HepG2 (cell line): ENCODE data around the gene WDR54. TPM values are rescaled to one million over a fixed set of nuclear protein-coding genes. Genes with fewer than 3 reads are reported as not detected.

Experiments used
- GABPB1 ChIP-seq: IDR thresholded peaks from 2 replicates; pipeline ENCODE4 v1.6.1; 2016; ENCODE audit warnings: mild to moderate bottlenecking, missing genetic modification reagents, moderate library complexity, missing compliant biosample characterization
- IRX3 ChIP-seq: sonication (generic); formaldehyde crosslinking; IDR thresholded peaks from 2 replicates; pipeline ENCODE4 v1.8.1; 2023; ENCODE audit warnings: mild to moderate bottlenecking, low read depth, missing genetic modification reagents, borderline replicate concordance
- RCOR2 ChIP-seq: IDR thresholded peaks from 2 replicates; pipeline ENCODE4 v1.6.1; 2016; ENCODE audit warnings: missing biosample characterization, missing genetic modification reagents
- SIN3A ChIP-seq: IDR thresholded peaks from 2 replicates; pipeline ENCODE4 v1.6.1; 2011; ENCODE audit warnings: low read depth, mild to moderate bottlenecking, control low read depth, low read length, borderline replicate concordance
- SMAD3 ChIP-seq: sonication (generic); formaldehyde crosslinking; IDR thresholded peaks from 2 replicates; pipeline ENCODE4 v1.4.0; 2020; ENCODE audit warnings: missing genetic modification reagents
- SP1 ChIP-seq, 2 experiments: fragments of 450-650 bp in 1 of 2; sonication (generic) in 1 of 2; formaldehyde crosslinking in 1 of 2; IDR thresholded peaks; 2 replicates each; pipeline versions ENCODE4 v1.4.0 to v1.6.1; 2016 to 2020; ENCODE audit warnings: missing genetic modification reagents in 1 of 2
- ZMYM3 ChIP-seq: sonication (generic); formaldehyde crosslinking; IDR thresholded peaks from 2 replicates; pipeline ENCODE4 v1.5.1; 2020; ENCODE audit warnings: mild to moderate bottlenecking, missing genetic modification reagents
- ZNF34 ChIP-seq: sonication (generic); formaldehyde crosslinking; IDR thresholded peaks from 2 replicates; pipeline ENCODE4 v1.4.0; 2020; ENCODE audit warnings: mild to moderate bottlenecking, missing genetic modification reagents, borderline replicate concordance
- ZNF879 ChIP-seq: sonication (generic); formaldehyde crosslinking; IDR thresholded peaks from 2 replicates; pipeline ENCODE4 v1.8.1; 2023; ENCODE audit warnings: missing genetic modification reagents
- polyA plus RNA-seq, 8 experiments: library from polyadenylated mRNA; depleted of rRNA in 3 of 8; stranded (reverse) in 7 of 8; unstranded in 1 of 8; fragments of >200 nt; fragmentation: Illumina TruSeq in 4 of 8; extraction: Trizol in 4 of 8; gene quantifications; 2 replicates each; pipeline versions ENCODE4 v1.2.1 to v1.2.3, GENCODE V29; 2011 to 2016; ENCODE audit warnings: low read depth in 4 of 8, missing spikeins in 1 of 8, mixed read lengths in 1 of 8; ENCODE audit not compliant: insufficient read depth in 1 of 8
- total RNA-seq, 5 experiments: library from RNA; depleted of rRNA; stranded (reverse); fragments of >200 nt; fragmentation: Illumina TruSeq; extraction: Trizol; gene quantifications; 2 replicates each; pipeline ENCODE4 v1.2.3, GENCODE V29; 2016; ENCODE audit warnings: low read depth in 1 of 5
- TF ChIP-seq, protein P1 (sequence below): sonication (generic); formaldehyde crosslinking; IDR thresholded peaks from 2 replicates; pipeline ENCODE4 v1.4.0; 2020; ENCODE audit warnings: missing genetic modification reagents
- TF ChIP-seq, protein P2 (sequence below): sonication (generic); formaldehyde crosslinking; IDR thresholded peaks from 2 replicates; pipeline ENCODE4 v1.4.0; 2020; ENCODE audit warnings: missing genetic modification reagents
- TF ChIP-seq, protein P3 (sequence below): sonication (generic); formaldehyde crosslinking; IDR thresholded peaks from 2 replicates; pipeline ENCODE4 v1.8.1; 2023; ENCODE audit warnings: mild to moderate bottlenecking, missing genetic modification reagents
- TF ChIP-seq, protein P4 (sequence below): sonication (generic); formaldehyde crosslinking; IDR thresholded peaks from 2 replicates; pipeline ENCODE4 v1.4.0; 2020; ENCODE audit warnings: missing genetic modification reagents
- TF ChIP-seq, protein P5 (sequence below): sonication (generic); formaldehyde crosslinking; IDR thresholded peaks from 2 replicates; pipeline ENCODE4 v1.5.0; 2020; ENCODE audit warnings: mild to moderate bottlenecking, missing genetic modification reagents, borderline replicate concordance

The WDR54 gene
- total and polyA plus RNA-seq, 2 of the 13 experiments (the other 11 are each of a cell fraction or from before 2014, with no cell fraction given), result 2.0 to 17.3 TPM

DNA sequence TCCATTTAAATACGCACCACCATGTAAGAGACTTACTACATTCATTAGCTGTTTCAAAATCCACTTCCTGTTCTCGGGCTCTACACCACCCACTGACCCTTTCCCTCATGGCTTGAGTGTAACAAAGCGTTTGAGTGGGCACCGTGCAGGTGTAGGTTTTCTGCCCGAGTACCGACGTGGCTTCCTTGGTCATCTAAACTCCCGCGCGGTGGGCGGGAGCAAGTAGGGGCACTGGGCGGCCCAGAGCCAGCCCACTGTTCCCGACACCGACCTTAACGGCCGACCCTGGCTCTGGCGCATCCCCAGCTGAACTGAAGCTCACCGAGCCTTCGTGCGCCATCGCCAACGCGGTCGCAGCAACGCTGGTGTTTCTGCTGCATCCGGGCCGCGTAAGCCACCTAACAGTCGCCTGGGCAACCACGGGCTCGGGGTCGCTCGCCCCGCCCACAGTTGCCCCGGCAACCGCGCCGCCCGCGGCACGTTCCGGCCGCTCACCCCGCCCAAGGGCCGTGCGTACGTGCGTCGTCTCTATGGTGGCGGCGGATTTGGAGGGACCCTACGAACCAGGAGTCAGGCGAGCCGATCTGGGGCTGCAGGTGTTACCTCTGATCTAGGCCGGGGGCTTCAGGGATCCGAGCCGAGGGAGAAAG lies at the start of gene WDR54, which contains the start of gene C2orf81 (continued):
- TF ChIP-seq, protein P1, sequence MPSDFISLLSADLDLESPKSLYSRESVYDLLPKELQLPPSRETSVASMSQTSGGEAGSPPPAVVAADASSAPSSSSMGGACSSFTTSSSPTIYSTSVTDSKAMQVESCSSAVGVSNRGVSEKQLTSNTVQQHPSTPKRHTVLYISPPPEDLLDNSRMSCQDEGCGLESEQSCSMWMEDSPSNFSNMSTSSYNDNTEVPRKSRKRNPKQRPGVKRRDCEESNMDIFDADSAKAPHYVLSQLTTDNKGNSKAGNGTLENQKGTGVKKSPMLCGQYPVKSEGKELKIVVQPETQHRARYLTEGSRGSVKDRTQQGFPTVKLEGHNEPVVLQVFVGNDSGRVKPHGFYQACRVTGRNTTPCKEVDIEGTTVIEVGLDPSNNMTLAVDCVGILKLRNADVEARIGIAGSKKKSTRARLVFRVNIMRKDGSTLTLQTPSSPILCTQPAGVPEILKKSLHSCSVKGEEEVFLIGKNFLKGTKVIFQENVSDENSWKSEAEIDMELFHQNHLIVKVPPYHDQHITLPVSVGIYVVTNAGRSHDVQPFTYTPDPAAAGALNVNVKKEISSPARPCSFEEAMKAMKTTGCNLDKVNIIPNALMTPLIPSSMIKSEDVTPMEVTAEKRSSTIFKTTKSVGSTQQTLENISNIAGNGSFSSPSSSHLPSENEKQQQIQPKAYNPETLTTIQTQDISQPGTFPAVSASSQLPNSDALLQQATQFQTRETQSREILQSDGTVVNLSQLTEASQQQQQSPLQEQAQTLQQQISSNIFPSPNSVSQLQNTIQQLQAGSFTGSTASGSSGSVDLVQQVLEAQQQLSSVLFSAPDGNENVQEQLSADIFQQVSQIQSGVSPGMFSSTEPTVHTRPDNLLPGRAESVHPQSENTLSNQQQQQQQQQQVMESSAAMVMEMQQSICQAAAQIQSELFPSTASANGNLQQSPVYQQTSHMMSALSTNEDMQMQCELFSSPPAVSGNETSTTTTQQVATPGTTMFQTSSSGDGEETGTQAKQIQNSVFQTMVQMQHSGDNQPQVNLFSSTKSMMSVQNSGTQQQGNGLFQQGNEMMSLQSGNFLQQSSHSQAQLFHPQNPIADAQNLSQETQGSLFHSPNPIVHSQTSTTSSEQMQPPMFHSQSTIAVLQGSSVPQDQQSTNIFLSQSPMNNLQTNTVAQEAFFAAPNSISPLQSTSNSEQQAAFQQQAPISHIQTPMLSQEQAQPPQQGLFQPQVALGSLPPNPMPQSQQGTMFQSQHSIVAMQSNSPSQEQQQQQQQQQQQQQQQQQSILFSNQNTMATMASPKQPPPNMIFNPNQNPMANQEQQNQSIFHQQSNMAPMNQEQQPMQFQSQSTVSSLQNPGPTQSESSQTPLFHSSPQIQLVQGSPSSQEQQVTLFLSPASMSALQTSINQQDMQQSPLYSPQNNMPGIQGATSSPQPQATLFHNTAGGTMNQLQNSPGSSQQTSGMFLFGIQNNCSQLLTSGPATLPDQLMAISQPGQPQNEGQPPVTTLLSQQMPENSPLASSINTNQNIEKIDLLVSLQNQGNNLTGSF (CRISPR knock-in tag), result 0 out of 2 replicates have a peak, but pooled peaks have one; percentile 54
- TF ChIP-seq, protein P2, sequence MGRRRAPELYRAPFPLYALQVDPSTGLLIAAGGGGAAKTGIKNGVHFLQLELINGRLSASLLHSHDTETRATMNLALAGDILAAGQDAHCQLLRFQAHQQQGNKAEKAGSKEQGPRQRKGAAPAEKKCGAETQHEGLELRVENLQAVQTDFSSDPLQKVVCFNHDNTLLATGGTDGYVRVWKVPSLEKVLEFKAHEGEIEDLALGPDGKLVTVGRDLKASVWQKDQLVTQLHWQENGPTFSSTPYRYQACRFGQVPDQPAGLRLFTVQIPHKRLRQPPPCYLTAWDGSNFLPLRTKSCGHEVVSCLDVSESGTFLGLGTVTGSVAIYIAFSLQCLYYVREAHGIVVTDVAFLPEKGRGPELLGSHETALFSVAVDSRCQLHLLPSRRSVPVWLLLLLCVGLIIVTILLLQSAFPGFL (CRISPR knock-in tag), result no peak
- TF ChIP-seq ZMYM3 (CRISPR knock-in tag) (no peak), GABPB1 (peak; percentile 85), SMAD3 (no peak), SP1 (IDR thresholded peaks at IDR 0.05) (no peak), SP1 (CRISPR knock-in tag; IDR thresholded peaks at IDR 0.05) (peak; percentile 81), RCOR2 (no peak), SIN3A (peak; percentile 74; the same call in 1 of the 2 replicates), ZNF879 (no peak), IRX3 (no peak), ZNF34 (CRISPR knock-in tag) (no peak)
- TF ChIP-seq, protein P3, sequence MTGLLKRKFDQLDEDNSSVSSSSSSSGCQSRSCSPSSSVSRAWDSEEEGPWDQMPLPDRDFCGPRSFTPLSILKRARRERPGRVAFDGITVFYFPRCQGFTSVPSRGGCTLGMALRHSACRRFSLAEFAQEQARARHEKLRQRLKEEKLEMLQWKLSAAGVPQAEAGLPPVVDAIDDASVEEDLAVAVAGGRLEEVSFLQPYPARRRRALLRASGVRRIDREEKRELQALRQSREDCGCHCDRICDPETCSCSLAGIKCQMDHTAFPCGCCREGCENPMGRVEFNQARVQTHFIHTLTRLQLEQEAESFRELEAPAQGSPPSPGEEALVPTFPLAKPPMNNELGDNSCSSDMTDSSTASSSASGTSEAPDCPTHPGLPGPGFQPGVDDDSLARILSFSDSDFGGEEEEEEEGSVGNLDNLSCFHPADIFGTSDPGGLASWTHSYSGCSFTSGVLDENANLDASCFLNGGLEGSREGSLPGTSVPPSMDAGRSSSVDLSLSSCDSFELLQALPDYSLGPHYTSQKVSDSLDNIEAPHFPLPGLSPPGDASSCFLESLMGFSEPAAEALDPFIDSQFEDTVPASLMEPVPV, result no peak
- TF ChIP-seq, protein P4, sequence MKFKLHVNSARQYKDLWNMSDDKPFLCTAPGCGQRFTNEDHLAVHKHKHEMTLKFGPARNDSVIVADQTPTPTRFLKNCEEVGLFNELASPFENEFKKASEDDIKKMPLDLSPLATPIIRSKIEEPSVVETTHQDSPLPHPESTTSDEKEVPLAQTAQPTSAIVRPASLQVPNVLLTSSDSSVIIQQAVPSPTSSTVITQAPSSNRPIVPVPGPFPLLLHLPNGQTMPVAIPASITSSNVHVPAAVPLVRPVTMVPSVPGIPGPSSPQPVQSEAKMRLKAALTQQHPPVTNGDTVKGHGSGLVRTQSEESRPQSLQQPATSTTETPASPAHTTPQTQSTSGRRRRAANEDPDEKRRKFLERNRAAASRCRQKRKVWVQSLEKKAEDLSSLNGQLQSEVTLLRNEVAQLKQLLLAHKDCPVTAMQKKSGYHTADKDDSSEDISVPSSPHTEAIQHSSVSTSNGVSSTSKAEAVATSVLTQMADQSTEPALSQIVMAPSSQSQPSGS (CRISPR knock-in tag), result no peak
- TF ChIP-seq, protein P5, sequence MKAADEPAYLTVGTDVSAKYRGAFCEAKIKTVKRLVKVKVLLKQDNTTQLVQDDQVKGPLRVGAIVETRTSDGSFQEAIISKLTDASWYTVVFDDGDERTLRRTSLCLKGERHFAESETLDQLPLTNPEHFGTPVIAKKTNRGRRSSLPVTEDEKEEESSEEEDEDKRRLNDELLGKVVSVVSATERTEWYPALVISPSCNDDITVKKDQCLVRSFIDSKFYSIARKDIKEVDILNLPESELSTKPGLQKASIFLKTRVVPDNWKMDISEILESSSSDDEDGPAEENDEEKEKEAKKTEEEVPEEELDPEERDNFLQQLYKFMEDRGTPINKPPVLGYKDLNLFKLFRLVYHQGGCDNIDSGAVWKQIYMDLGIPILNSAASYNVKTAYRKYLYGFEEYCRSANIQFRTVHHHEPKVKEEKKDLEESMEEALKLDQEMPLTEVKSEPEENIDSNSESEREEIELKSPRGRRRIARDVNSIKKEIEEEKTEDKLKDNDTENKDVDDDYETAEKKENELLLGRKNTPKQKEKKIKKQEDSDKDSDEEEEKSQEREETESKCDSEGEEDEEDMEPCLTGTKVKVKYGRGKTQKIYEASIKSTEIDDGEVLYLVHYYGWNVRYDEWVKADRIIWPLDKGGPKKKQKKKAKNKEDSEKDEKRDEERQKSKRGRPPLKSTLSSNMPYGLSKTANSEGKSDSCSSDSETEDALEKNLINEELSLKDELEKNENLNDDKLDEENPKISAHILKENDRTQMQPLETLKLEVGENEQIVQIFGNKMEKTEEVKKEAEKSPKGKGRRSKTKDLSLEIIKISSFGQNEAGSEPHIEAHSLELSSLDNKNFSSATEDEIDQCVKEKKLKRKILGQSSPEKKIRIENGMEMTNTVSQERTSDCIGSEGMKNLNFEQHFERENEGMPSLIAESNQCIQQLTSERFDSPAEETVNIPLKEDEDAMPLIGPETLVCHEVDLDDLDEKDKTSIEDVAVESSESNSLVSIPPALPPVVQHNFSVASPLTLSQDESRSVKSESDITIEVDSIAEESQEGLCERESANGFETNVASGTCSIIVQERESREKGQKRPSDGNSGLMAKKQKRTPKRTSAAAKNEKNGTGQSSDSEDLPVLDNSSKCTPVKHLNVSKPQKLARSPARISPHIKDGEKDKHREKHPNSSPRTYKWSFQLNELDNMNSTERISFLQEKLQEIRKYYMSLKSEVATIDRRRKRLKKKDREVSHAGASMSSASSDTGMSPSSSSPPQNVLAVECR (CRISPR knock-in tag), result peak; percentile 92
